Ramos (cell line): Measurements from ENCODE around the gene NFYC.

Source experiments
- in situ Hi-C: fragments of 300-500 bp; cut with MboI; formaldehyde crosslinking; loops from one replicate; pipeline ENCODE4 v1.14.3; 2022; ENCODE audit warnings: low sequenced_read_pairs; ENCODE audit not compliant: unreplicated experiment

NFYC gene

DNA sequence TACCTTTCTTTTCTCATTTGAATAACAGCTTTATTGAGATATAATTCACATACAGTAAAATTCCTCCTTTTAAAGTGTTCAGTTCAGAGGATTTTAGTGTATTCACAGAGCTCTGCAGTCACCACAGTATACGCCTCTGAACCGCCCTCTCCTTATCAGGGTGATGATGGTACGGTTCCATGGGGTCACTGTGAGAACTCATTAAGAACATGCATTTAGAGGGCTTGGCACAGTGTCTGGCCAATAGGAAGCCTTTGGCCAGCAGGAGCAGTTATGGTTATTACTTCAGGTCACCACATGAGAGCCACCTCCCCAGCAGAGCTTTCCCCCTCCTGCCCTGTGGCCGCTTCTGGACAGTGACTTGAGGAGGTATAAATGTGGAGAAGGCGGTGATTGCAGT lies 119.4 kb downstream of the NFYC start:
- in situ Hi-C loops: no loop called here

DNA sequence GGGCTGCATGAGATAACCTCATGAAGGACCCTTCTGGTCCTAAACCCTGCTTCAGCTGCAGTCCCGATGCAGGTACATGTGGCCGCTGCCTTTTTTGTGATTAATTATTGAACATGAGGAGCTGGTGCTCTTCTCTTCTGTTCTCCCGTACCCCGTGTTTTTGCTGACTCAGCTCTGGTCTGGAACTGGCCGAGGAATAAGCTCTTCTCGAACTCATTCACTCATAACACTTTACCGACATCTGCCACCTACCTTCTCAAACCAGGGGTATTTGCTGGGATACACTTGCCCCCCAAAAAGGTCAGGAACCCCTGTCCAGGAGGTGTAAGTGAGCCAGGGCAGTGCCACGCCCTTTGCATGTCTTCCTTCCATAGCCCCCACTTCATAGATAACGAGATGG lies 123.9 kb downstream of the NFYC start:
- in situ Hi-C loops: no loop called here

DNA sequence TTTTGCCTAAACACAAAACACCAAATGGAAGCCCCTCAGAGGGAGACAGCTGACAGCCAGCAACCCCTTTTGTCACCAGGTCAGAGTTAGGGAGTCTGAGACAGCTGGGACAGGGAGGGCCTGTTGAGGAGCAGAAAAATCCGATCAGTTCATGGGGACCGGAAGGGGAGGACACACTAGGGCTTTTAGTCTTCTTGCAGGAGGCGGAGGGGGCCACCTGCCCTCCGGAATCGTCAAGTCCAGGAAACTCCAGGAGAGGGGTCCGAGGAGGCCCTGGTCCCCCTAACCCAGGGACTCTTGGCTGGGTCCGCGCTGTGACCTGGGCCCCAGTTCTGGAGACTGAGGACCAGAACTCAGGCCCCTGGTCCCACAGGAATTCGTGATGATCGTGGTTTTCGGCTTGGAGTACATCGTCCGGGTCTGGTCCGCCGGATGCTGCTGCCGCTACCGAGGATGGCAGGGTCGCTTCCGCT lies 126.3 kb downstream of the NFYC start:
- in situ Hi-C loops: no loop called here

DNA sequence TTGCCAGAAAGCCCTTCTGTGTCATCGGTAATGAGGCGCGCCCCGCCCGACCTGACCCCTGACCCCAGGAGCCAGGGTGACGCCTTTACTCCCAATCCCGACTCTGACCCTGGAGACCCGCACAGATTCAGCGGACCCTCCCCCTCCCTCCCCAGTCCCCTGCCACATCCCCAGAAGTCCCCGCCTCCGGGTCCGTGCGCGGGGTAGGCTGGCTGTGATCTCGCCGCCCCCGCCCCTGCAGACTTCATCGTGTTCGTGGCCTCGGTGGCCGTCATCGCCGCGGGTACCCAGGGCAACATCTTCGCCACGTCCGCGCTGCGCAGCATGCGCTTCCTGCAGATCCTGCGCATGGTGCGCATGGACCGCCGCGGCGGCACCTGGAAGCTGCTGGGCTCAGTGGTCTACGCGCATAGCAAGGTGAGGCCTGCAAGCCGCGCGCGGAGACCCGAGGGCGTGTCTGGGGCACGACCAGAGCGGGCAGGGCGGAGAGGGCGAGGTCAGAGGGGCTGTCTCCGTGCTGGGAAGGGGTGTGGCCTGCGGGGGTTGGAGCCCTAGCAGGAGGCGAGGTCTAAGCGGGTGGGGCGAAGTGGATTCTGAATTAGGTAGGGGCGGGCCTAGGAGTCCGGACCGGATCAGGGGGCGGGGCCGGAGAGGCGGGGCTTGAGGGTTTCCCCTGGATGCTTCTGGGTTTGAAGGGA lies 126.9 kb downstream of the NFYC start:
- in situ Hi-C loops: no loop called here

DNA sequence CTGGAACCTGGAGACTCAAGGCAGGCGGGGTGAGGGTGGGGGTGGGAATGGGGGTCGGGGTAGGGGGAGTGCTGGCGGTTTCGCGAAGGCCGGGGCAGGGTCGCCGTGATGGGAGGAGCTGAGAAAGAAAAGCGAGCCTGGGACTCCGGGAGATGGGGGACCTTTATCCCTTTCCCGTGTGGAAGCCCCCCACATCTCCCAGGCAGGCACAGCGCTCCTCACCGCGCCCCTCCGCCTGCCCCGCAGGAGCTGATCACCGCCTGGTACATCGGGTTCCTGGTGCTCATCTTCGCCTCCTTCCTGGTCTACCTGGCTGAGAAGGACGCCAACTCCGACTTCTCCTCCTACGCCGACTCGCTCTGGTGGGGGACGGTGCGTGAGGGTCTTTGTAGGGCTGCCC lies 127.6 kb downstream of the NFYC start:
- in situ Hi-C loops: no loop called here

DNA sequence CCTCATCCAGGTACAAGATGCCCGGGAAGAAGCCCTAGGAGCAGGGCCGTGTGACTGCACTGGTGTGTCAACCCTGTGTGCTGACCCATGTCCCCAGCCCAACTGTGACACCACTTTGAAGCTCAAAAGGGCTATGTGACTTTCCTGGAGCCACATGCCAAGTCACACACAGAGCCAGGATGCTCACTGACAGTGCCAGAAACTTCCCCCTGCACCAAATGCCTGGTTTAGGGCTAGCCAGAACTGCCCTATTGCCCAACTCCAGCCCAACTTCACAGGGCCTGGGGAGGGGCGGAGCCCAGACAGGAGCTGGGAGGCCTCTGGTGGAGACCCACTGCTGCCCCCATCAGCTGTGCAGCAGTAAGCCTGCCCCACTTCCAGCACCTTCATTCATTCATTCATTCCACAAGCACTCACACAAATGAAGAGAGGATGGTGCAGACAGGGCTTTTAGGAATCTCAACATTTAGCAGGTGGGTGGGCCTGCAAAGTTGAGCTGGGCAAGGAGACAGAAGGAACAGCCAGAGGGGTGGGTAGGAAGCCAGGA lies 128.8 kb downstream of the NFYC start:
- in situ Hi-C loops: no loop called here
